Stimulated activated CD4-positive, alpha-beta T cell treated with anti-CD3 and anti-CD28 coated beads, Interleukin-4, amount 100 ng/mL, for 24 hours (primary cell): ENCODE data around the gene INSYN1.
"Not testable (repeated sequence)": the region's sequence is repeated elsewhere in the genome, so short reads cannot be mapped to it uniquely, and the experiment has no call there.

Source experiments
- DNase-seq: peaks from one replicate; pipeline ENCODE4 v3.0.0-alpha.2; 2020

The INSYN1 gene

DNA sequence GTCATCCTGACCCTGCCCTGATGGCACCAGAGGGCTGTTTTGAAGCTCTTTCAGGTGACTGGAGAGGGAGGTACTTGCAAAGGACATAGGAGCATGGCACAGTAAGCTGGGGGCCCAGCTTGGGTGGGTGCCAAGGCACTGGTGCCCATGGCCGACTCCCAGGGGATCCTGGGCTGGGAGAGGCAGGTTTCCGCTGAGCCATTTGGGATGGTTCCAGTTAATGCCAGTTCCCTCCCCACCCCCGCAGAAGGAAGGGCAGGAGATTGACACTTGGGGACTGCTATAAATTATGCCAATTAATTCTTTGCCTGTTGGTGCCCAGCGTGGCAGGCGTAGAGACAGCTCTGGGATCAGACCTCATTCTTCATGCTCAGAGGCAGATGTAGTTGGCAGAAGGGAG lies 42.8 kb downstream of the INSYN1 start:
- no peak for DNase-seq

GRCh38 chr15:73709686-73710085 lies 43.5 kb downstream of the INSYN1 start:
- DNase-seq, result no peak

DNA sequence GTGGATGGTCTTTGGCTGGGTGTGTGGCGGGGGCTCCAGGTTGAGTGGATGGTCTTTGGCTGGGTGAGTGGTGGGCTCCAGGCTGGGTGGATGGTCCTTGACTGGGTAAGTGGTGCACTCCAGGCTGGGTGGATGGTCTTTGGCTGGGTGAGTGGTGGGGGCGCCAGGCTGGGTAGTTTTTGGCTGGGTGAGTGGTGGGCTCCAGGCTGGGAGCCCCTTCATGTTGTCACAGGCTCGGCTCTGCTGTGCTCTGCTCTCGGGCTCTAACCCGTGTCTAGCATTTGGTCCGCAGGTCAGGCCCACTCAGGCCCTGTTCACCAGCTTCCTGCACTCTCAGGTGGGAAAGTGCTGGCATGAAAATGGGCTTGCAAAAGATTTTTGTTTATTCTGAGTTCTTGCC lies 43.9 kb downstream of the INSYN1 start:
- no peak for DNase-seq

- DNase-seq, result no peak
Measured at GRCh38 chr15:73708691-73709090, 44.5 kb downstream of the INSYN1 start.

DNA sequence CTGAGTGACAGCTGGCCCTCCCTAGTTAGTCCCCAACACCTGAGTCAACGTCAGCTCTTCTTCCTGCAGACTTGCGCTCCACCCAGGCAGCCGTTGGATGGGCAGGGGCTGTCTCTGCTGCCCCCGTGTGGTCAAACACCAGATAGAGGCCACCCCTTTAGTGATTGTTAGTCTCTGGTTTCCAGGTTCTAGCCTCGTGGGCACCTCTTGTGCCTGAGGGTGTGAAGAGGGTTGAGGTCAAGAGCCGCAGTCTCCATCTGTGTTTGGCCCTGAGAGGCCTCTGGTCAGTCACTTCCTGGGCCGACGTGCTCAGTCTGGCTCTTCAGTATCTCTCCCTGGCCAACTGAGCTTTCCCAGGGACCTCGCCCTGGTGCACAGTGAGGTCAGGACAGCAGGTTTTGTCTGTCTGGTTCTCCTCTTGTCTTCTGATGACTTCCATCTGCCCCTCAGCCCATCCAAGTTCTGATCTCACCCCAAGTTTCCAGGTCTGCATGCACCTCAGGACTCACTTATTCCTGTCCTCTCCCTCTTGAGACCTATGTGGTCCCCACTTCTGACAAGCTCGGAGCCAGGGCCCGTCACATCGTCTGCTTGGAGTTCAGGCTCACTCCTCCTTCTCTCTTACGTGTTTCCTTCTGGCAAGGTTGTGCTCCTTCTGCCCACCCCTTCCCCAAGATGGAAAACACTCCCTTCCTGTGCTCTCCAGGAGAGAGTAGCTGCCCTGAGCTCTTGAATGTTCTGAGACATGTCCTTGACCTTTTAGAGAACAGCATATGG lies 48.1 kb downstream of the INSYN1 start:
- DNase-seq, result peak; percentile 66

GRCh38 chr15:73704142-73704868 lies 48.8 kb downstream of the INSYN1 start:
- DNase-seq, result not testable (repeated sequence)

DNA sequence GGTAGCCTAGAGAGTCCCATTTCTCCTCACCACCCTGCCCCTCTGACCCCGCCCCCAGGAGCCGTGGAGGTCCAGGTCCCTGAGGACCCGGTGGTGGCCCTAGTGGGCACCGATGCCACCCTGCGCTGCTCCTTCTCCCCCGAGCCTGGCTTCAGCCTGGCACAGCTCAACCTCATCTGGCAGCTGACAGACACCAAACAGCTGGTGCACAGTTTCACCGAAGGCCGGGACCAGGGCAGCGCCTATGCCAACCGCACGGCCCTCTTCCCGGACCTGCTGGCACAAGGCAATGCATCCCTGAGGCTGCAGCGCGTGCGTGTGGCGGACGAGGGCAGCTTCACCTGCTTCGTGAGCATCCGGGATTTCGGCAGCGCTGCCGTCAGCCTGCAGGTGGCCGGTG lies 49.5 kb downstream of the INSYN1 start:
- not testable (repeated sequence) for DNase-seq

DNA sequence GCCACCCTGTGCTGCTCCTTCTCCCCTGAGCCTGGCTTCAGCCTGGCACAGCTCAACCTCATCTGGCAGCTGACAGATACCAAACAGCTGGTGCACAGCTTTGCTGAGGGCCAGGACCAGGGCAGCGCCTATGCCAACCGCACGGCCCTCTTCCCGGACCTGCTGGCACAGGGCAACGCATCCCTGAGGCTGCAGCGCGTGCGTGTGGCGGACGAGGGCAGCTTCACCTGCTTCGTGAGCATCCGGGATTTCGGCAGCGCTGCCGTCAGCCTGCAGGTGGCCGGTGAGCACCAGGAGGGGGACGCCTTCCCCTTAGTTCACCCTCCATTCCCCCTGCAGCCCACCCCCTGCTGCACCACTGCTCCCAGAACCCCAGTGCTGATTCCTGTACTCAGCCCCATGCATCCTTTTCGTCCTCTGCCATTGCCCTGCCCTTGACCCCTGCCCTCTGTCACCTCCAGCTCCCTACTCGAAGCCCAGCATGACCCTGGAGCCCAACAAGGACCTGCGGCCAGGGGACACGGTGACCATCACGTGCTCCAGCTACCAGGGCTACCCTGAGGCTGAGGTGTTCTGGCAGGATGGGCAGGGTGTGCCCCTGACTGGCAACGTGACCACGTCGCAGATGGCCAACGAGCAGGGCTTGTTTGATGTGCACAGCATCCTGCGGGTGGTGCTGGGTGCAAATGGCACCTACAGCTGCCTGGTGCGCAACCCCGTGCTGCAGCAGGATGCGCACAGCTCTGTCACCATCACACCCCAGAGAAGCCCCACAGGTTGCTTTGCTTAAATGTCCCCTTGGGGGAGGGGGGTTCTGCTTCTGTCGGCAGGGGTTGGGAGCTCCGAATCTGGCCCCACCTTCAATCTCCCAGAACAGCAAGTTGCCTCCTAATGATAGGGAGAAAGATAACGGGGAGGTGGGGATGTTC lies 50.6 kb downstream of the INSYN1 start:
- DNase-seq, result not testable (repeated sequence)

- peak; percentile 79 for DNase-seq
Measured at GRCh38 chr15:73700041-73700842, 52.9 kb downstream of the INSYN1 start.

GRCh38 chr15:73699249-73700040 lies 53.7 kb downstream of the INSYN1 start:
- DNase-seq, result no peak

- DNase-seq, result peak; percentile 78
Measured at GRCh38 chr15:73697033-73697467, 56.1 kb downstream of the INSYN1 start.

DNA sequence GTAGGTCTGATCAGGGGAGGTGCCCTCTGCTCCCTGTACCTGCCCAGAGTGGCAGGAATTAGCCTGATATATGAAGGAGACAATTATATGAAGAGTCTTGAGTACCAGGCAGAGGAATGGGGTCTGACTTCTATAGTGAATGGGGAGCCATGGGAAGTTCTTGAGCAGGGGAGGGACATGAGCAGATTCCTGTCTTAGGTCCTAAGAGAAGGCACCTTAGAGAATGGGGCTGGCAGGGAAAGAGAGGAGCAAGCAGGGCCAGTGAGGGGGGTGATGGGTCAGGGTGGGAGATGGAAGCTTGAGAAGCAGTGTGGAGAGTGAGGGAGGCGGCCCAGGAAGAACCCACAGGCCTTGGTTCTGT lies 56.5 kb downstream of the INSYN1 start:
- no peak for DNase-seq

- DNase-seq, result no peak
Measured at GRCh38 chr15:73695773-73696640, 57.1 kb downstream of the INSYN1 start.

DNA sequence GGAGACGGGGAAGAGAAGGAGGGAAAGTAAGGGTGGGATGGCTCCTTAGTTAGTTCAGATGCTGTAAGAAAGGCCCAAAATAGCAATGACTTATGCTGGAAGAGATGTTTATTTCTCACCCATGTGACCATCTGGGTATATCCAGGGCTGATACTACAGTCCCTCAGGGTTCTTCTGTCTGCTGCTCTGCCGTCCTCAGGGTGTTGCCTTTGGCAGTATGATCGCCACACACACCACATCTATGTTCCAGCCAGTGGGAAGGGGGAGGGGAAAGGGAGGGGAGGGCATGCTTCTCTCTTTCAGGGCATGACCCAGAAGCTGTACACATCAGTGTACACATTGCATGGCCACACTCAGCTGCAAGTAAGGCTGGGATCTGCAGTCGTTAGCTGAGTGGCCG lies 58.7 kb downstream of the INSYN1 start:
- DNase-seq, result no peak

- DNase-seq, result no peak
Measured at GRCh38 chr15:73691396-73691795, 61.8 kb downstream of the INSYN1 start.

DNA sequence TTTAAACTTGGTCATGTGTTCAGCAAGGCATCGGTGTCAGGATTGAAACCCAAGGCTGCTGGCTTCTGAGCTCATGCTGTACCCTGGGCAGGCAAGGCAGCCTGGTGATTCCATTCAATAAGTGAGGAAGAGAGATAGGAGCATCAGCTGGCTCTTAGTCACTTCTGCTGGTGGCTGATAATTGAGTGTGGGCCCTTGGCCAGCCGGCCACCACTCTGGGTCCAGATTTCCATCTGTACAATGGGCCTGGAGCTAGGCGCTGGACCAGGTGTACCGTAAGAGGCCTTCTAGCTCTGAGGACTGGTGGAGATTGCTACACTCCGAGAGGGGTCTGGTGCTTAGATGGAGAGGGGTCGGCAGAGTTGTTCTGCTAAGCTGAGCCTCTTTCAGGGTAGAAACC lies 64.7 kb downstream of the INSYN1 start:
- no peak for DNase-seq

GRCh38 chr15:73687351-73687750 lies 65.8 kb downstream of the INSYN1 start:
- DNase-seq, result no peak

GRCh38 chr15:73686781-73687256 lies 66.3 kb downstream of the INSYN1 start:
- DNase-seq, result no peak

DNA sequence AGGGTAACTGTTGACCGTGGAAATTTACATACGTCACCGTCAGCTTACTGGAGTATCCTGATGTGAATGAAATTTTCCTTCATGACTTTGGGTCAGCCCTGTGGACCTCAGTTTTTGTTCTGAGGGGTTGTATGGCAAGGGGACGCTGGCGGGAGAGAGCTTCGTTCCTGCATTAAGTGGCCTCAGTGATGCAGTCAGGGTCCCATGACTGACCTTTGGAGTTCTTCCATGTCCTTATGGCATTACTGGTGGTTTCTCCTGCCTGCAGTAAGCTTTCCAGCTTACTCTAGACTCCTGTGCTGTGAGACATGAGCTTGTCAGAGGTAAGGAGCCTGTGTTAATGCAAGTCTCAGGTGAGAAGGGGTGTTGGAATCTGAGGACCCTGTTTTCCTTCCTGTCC lies 67.2 kb downstream of the INSYN1 start:
- DNase-seq, result no peak
